ENCODE measurements around the gene FHAD1.

DNA sequence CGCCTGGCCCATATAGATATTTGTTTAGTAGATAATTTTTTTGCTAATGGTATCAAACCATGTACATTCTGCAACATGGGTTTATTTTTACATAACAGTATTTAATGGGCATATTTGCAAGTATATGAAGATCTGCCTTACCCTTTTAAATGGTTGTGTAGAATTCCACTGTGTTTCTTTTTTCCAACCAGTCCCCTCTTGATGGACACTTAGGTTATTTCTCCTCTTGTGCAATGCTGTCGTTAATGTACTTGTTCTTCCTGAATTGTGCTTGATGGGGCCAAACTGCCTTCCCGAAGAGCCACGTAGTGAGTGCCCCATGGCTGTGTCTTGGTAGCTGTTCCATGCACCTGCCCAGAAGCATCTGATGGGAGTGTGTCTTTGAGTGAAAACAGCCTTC lies 123.2 kb downstream of the FHAD1 start:
- TF ChIP-seq, protein P1, sequence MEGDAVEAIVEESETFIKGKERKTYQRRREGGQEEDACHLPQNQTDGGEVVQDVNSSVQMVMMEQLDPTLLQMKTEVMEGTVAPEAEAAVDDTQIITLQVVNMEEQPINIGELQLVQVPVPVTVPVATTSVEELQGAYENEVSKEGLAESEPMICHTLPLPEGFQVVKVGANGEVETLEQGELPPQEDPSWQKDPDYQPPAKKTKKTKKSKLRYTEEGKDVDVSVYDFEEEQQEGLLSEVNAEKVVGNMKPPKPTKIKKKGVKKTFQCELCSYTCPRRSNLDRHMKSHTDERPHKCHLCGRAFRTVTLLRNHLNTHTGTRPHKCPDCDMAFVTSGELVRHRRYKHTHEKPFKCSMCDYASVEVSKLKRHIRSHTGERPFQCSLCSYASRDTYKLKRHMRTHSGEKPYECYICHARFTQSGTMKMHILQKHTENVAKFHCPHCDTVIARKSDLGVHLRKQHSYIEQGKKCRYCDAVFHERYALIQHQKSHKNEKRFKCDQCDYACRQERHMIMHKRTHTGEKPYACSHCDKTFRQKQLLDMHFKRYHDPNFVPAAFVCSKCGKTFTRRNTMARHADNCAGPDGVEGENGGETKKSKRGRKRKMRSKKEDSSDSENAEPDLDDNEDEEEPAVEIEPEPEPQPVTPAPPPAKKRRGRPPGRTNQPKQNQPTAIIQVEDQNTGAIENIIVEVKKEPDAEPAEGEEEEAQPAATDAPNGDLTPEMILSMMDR (IDR thresholded peaks at IDR 0.05) = no peak
- TF ChIP-seq POLR2A (IDR thresholded peaks at IDR 0.05) = no peak

Measured in thyroid gland (tissue), 4 donors.